HepG2 (cell line): Measurements from ENCODE around the gene CNTFR. TPM values are rescaled to one million over a fixed set of nuclear protein-coding genes. Genes with fewer than 3 reads are reported as not detected.
A peak's percentile ranks its signal among the peaks of the same experiment; 100 is the strongest.

Source experiments
- ATAD3A ChIP-seq: sonication (generic); formaldehyde crosslinking; IDR thresholded peaks from 2 replicates; pipeline ENCODE4 v1.4.0; 2020; ENCODE audit warnings: missing genetic modification reagents
- CENPT ChIP-seq: sonication (generic); formaldehyde crosslinking; IDR thresholded peaks from 2 replicates; pipeline ENCODE4 v1.8.0; 2022; ENCODE audit warnings: low read depth, mild to moderate bottlenecking, moderate library complexity, missing genetic modification reagents
- KLF9 ChIP-seq: IDR thresholded peaks from 2 replicates; pipeline ENCODE4 v1.6.1; 2016; ENCODE audit warnings: low read depth
- NCOA2 ChIP-seq: sonication (generic); formaldehyde crosslinking; IDR thresholded peaks from 2 replicates; pipeline ENCODE4 v1.8.0; 2022; ENCODE audit warnings: inconsistent platforms
- RXRB ChIP-seq: IDR thresholded peaks from 2 replicates; pipeline ENCODE4 v1.6.1; 2016; ENCODE audit warnings: borderline replicate concordance, missing genetic modification reagents, missing compliant biosample characterization
- SALL1 ChIP-seq: sonication (generic); formaldehyde crosslinking; IDR thresholded peaks from 2 replicates; pipeline ENCODE4 v1.8.0; 2022; ENCODE audit warnings: mild to moderate bottlenecking, missing genetic modification reagents
- XRCC5 ChIP-seq: fragments of 200-400 bp; formaldehyde crosslinking; optimal IDR thresholded peaks from 2 replicates; pipeline ENCODE3; 2017; ENCODE audit warnings: mild to moderate bottlenecking, low read length
- ZNF24 ChIP-seq: fragments of 450-650 bp; IDR thresholded peaks from 2 replicates; pipeline ENCODE4 v1.6.1; 2017; ENCODE audit warnings: antibody characterized with exemption, mild to moderate bottlenecking
- ZNF263 ChIP-seq: sonication (generic); formaldehyde crosslinking; IDR thresholded peaks from 2 replicates; pipeline ENCODE4 v1.4.0; 2020; ENCODE audit warnings: missing genetic modification reagents
- ZNF331 ChIP-seq: sonication (generic); formaldehyde crosslinking; IDR thresholded peaks from 2 replicates; pipeline ENCODE4 v1.4.0; 2020; ENCODE audit warnings: missing genetic modification reagents
- ZNF468 ChIP-seq: sonication (generic); formaldehyde crosslinking; IDR thresholded peaks from 2 replicates; pipeline ENCODE4 v1.8.0; 2022; ENCODE audit warnings: mild to moderate bottlenecking, moderate library complexity, missing genetic modification reagents
- ZNF563 ChIP-seq: sonication (generic); formaldehyde crosslinking; IDR thresholded peaks from 2 replicates; pipeline ENCODE4 v1.8.0; 2022; ENCODE audit warnings: mild to moderate bottlenecking, moderate library complexity, missing genetic modification reagents
- ZNF589 ChIP-seq: sonication (generic); formaldehyde crosslinking; conservative IDR thresholded peaks from 2 replicates; pipeline ENCODE4 v1.8.0; 2022; ENCODE audit warnings: mild to moderate bottlenecking, moderate library complexity, missing genetic modification reagents
- ZNF776 ChIP-seq: sonication (generic); formaldehyde crosslinking; IDR thresholded peaks from 2 replicates; pipeline ENCODE4 v1.4.0; 2020; ENCODE audit warnings: mild to moderate bottlenecking, missing genetic modification reagents
- ZNF777 ChIP-seq: sonication (generic); formaldehyde crosslinking; IDR thresholded peaks from 2 replicates; pipeline ENCODE4 v1.4.0; 2020; ENCODE audit warnings: missing genetic modification reagents
- ZNF788 ChIP-seq: sonication (generic); formaldehyde crosslinking; IDR thresholded peaks from 2 replicates; pipeline ENCODE4 v1.5.0; 2020; ENCODE audit warnings: mild to moderate bottlenecking, missing genetic modification reagents, borderline replicate concordance
- polyA plus RNA-seq, 8 experiments: library from polyadenylated mRNA; depleted of rRNA in 3 of 8; stranded (reverse) in 7 of 8; unstranded in 1 of 8; fragments of >200 nt; fragmentation: Illumina TruSeq in 4 of 8; extraction: Trizol in 4 of 8; gene quantifications; 2 replicates each; pipeline versions ENCODE4 v1.2.1 to v1.2.3, GENCODE V29; 2011 to 2016; ENCODE audit warnings: low read depth in 4 of 8, missing spikeins in 1 of 8, mixed read lengths in 1 of 8; ENCODE audit not compliant: insufficient read depth in 1 of 8
- total RNA-seq, 5 experiments: library from RNA; depleted of rRNA; stranded (reverse); fragments of >200 nt; fragmentation: Illumina TruSeq; extraction: Trizol; gene quantifications; 2 replicates each; pipeline ENCODE4 v1.2.3, GENCODE V29; 2016; ENCODE audit warnings: low read depth in 1 of 5
- TF ChIP-seq, protein P1 (sequence below): sonication (generic); formaldehyde crosslinking; IDR thresholded peaks from 2 replicates; pipeline ENCODE4 v1.5.0; 2020; ENCODE audit warnings: missing genetic modification reagents
- TF ChIP-seq, protein P2 (sequence below): sonication (generic); formaldehyde crosslinking; IDR thresholded peaks from 2 replicates; pipeline ENCODE4 v1.4.0; 2020; ENCODE audit warnings: missing genetic modification reagents, mild to moderate bottlenecking, borderline replicate concordance
- TF ChIP-seq, protein P3 (sequence below): sonication (generic); formaldehyde crosslinking; conservative IDR thresholded peaks from 2 replicates; pipeline ENCODE4 v1.8.0; 2022; ENCODE audit warnings: mild to moderate bottlenecking, moderate library complexity, missing genetic modification reagents
- TF ChIP-seq, protein P4 (sequence below): IDR thresholded peaks from 2 replicates; pipeline ENCODE4 v1.4.0; 2020; ENCODE audit warnings: mild to moderate bottlenecking, missing genetic modification reagents

Gene CNTFR
- total and polyA plus RNA-seq, 2 of the 13 experiments (the other 11 are each of a cell fraction or from before 2014, with no cell fraction given), result not detected

DNA sequence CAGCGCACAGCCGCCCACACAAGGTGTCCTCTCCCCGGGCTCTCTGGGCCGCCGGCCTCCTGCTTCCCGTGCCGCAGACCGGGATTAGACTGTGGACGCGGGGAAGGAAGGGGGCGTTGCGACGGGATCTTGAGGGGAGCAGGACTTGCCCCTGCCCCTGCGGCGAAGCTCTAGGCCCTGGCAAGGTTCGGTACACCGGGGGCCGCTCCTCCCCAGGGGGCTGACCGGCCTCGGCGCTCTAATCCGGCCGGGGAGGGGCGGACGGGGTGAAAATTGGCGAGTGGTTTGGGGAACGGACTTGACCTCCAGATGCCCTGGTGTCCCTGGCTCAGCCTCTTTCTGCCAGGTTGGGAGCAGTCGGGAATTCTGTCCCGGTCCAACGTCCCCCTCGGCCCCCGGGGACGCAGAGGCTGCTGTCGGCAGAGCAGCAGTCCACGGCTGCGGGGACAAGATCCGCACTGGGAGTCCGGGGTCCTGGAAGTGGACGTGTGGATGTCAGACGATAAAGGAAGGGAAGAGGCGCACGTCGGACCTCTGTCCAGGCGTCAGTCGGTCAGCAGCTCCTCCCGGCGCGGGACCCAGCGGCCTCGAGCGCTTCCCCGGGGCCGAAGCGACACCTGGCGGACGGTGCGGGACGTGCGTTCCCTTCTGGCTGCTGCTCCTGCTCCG lies 1.9 kb upstream of the CNTFR start (continued):
- TF ChIP-seq, protein P1, sequence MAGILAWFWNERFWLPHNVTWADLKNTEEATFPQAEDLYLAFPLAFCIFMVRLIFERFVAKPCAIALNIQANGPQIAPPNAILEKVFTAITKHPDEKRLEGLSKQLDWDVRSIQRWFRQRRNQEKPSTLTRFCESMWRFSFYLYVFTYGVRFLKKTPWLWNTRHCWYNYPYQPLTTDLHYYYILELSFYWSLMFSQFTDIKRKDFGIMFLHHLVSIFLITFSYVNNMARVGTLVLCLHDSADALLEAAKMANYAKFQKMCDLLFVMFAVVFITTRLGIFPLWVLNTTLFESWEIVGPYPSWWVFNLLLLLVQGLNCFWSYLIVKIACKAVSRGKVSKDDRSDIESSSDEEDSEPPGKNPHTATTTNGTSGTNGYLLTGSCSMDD (CRISPR knock-in tag), result no peak
- no peak for TF ChIP-seq KLF9 (CRISPR knock-in tag)
- peak; percentile 31; the same call in 1 of the 2 replicates for TF ChIP-seq ZNF788 (CRISPR knock-in tag)
- TF ChIP-seq RXRB (CRISPR knock-in tag), result 0 out of 2 replicates have a peak, but pooled peaks have one; percentile 10
- peak; percentile 94 for TF ChIP-seq ZNF777
- no peak for TF ChIP-seq ATAD3A (CRISPR knock-in tag)
- TF ChIP-seq, protein P2, sequence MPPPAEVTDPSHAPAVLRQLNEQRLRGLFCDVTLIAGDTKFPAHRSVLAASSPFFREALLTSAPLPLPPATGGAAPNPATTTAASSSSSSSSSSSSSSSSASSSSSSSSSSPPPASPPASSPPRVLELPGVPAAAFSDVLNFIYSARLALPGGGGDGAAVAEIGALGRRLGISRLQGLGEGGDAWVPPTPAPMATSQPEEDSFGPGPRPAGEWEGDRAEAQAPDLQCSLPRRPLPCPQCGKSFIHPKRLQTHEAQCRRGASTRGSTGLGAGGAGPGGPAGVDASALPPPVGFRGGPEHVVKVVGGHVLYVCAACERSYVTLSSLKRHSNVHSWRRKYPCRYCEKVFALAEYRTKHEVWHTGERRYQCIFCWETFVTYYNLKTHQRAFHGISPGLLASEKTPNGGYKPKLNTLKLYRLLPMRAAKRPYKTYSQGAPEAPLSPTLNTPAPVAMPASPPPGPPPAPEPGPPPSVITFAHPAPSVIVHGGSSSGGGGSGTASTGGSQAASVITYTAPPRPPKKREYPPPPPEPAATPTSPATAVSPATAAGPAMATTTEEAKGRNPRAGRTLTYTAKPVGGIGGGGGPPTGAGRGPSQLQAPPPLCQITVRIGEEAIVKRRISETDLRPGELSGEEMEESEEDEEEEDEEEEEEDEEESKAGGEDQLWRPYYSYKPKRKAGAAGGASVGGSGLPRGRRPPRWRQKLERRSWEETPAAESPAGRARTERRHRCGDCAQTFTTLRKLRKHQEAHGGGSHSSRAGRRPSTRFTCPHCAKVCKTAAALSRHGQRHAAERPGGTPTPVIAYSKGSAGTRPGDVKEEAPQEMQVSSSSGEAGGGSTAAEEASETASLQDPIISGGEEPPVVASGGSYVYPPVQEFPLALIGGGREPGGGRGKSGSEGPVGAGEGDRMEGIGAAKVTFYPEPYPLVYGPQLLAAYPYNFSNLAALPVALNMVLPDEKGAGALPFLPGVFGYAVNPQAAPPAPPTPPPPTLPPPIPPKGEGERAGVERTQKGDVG (CRISPR knock-in tag), result no peak
- TF ChIP-seq, protein P3, sequence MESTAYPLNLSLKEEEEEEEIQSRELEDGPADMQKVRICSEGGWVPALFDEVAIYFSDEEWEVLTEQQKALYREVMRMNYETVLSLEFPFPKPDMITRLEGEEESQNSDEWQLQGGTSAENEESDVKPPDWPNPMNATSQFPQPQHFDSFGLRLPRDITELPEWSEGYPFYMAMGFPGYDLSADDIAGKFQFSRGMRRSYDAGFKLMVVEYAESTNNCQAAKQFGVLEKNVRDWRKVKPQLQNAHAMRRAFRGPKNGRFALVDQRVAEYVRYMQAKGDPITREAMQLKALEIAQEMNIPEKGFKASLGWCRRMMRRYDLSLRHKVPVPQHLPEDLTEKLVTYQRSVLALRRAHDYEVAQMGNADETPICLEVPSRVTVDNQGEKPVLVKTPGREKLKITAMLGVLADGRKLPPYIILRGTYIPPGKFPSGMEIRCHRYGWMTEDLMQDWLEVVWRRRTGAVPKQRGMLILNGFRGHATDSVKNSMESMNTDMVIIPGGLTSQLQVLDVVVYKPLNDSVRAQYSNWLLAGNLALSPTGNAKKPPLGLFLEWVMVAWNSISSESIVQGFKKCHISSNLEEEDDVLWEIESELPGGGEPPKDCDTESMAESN (CRISPR knock-in tag), result 0 out of 2 replicates have a peak, but pooled peaks have one; percentile 32
- TF ChIP-seq SALL1, result 0 out of 2 replicates have a peak, but pooled peaks have one; percentile 12
- TF ChIP-seq CENPT, result no peak
- TF ChIP-seq ZNF468 (CRISPR knock-in tag), result no peak
- TF ChIP-seq ZNF589, result no peak
- 0 out of 2 replicates have a peak, but pooled peaks have one; percentile 18 for TF ChIP-seq ZNF331 (CRISPR knock-in tag)
- no peak for TF ChIP-seq NCOA2
- TF ChIP-seq, protein P4, sequence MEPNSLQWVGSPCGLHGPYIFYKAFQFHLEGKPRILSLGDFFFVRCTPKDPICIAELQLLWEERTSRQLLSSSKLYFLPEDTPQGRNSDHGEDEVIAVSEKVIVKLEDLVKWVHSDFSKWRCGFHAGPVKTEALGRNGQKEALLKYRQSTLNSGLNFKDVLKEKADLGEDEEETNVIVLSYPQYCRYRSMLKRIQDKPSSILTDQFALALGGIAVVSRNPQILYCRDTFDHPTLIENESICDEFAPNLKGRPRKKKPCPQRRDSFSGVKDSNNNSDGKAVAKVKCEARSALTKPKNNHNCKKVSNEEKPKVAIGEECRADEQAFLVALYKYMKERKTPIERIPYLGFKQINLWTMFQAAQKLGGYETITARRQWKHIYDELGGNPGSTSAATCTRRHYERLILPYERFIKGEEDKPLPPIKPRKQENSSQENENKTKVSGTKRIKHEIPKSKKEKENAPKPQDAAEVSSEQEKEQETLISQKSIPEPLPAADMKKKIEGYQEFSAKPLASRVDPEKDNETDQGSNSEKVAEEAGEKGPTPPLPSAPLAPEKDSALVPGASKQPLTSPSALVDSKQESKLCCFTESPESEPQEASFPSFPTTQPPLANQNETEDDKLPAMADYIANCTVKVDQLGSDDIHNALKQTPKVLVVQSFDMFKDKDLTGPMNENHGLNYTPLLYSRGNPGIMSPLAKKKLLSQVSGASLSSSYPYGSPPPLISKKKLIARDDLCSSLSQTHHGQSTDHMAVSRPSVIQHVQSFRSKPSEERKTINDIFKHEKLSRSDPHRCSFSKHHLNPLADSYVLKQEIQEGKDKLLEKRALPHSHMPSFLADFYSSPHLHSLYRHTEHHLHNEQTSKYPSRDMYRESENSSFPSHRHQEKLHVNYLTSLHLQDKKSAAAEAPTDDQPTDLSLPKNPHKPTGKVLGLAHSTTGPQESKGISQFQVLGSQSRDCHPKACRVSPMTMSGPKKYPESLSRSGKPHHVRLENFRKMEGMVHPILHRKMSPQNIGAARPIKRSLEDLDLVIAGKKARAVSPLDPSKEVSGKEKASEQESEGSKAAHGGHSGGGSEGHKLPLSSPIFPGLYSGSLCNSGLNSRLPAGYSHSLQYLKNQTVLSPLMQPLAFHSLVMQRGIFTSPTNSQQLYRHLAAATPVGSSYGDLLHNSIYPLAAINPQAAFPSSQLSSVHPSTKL (CRISPR knock-in tag), result 0 out of 2 replicates have a peak, but pooled peaks have one; percentile 28
- no peak for TF ChIP-seq ZNF563 (CRISPR knock-in tag)
- peak; percentile 73 for TF ChIP-seq XRCC5
- TF ChIP-seq ZNF24, result no peak
- TF ChIP-seq ZNF263, result peak; percentile 68; the same call in 1 of the 2 replicates
- no peak for TF ChIP-seq ZNF776 (CRISPR knock-in tag)
